Omental fat pad (tissue), 4 donors: Measurements from ENCODE around the gene BAMBI. TPM values are rescaled to one million over a fixed set of nuclear protein-coding genes. Genes with fewer than 3 reads are reported as not detected.

Experiments used
- ATAC-seq: fragments of 150-250 bp; one replicate; pipeline ENCODE4 v1.9.1; 2016; ENCODE audit warnings: mild to moderate bottlenecking, moderate library complexity; ENCODE audit not compliant: low FRiP score
- DNase-seq: peaks from one replicate; pipeline ENCODE4 v3.0.0-alpha.2; 2019; ENCODE audit warnings: low spot score
- CTCF ChIP-seq, 3 donors: fragments of 450-650 bp; IDR thresholded peaks; one replicate each; pipeline ENCODE4 v1.5.1; 2016 to 2017; ENCODE audit warnings: antibody characterized with exemption in 3 of 3, mild to moderate bottlenecking in 3 of 3, moderate library complexity in 2 of 3
- total RNA-seq, 4 donors: library from RNA; depleted of rRNA; stranded (reverse); fragments of >200 nt; gene quantifications; one replicate each; pipeline ENCODE4 v1.1.0, GENCODE V29; 2016

BAMBI gene
- total RNA-seq, 4 donors from 2014 or later = 6.9 to 20.5 (median 13.3) TPM

GRCh38 chr10:28676326-28676967, 874 bp upstream of the BAMBI start:
- TF ChIP-seq CTCF (IDR thresholded peaks at IDR 0.05) = no peak
- peak; percentile 13 for ATAC-seq
- no peak for DNase-seq

GRCh38 chr10:28677888-28678686, 766 bp downstream of the BAMBI start:
- no peak for TF ChIP-seq CTCF (IDR thresholded peaks at IDR 0.05)
- ATAC-seq = no peak
- DNase-seq = no peak

- no peak for TF ChIP-seq CTCF (IDR thresholded peaks at IDR 0.05)
- no peak for ATAC-seq
Measured at GRCh38 chr10:28678687-28679457, 1.6 kb downstream of the BAMBI start.

GRCh38 chr10:28679581-28680357, 2.4 kb downstream of the BAMBI start:
- DNase-seq (no peak), ATAC-seq (no peak)
- TF ChIP-seq CTCF (IDR thresholded peaks at IDR 0.05) = no peak

More at GRCh38 chr10:28678687-28679457, 1.6 kb downstream of the BAMBI start:
- DNase-seq = no peak

- DNase-seq (no peak), ATAC-seq (no peak)
- TF ChIP-seq CTCF (IDR thresholded peaks at IDR 0.05) = no peak
Measured at GRCh38 chr10:28680358-28680752, 3.0 kb downstream of the BAMBI start.

GRCh38 chr10:28681291-28681763, 4.0 kb downstream of the BAMBI start:
- no peak for TF ChIP-seq CTCF (IDR thresholded peaks at IDR 0.05)
- DNase-seq = no peak
- no peak for ATAC-seq
